IMR-90 (cell line): ENCODE data around the gene SCAMP1. TPM values are rescaled to one million over a fixed set of nuclear protein-coding genes. Genes with fewer than 3 reads are reported as not detected.

ENCODE experiments used
- ATAC-seq: fragments of 200-7000 bp; cut with Tn5 transposase; 2 replicates; pipeline ENCODE4 v1.9.1; 2020; ENCODE audit warnings: low read depth, mild to moderate bottlenecking, moderate library complexity
- BruUV-seq: library from RNA; stranded (reverse); fragments of 400-500 nt; replicated peaks from 2 replicates; lab custom pipeline; 2021; lab: Mats Ljungman, UMichigan
- CTCF ChIA-PET: fragments of 300-600 bp; formaldehyde crosslinking; extraction: SDS; loops from one replicate; lab custom pipeline; 2021; ENCODE audit warnings: antibody characterized with exemption; lab: Yijun Ruan, JAX
- POLR2A ChIA-PET: fragments of 300-600 bp; sonication (Branson Sonifier 250); formaldehyde crosslinking; loops from one replicate; lab custom pipeline; 2022; ENCODE audit warnings: antibody characterized with exemption; ENCODE audit not compliant: unreplicated experiment; lab: Charles Lee
- DNase-seq: peaks from one replicate; pipeline ENCODE4 v3.0.0; 2013
- H2AFZ ChIP-seq: replicated peaks from 2 replicates; pipeline ENCODE3; 2013; ENCODE audit warnings: low read length, mild to moderate bottlenecking; ENCODE audit not compliant: poor library complexity
- H2AK5ac ChIP-seq: 2 replicates; pipeline ENCODE4 v1.6.1; 2013; ENCODE audit warnings: low read depth, low read length, inconsistent platforms
- H2AK9ac ChIP-seq: replicated peaks from 2 replicates; pipeline ENCODE3; 2013; ENCODE audit warnings: mild to moderate bottlenecking, low read depth, low read length, moderate library complexity; ENCODE audit not compliant: poor library complexity
- H2BK120ac ChIP-seq: 2 replicates; pipeline ENCODE4 v1.6.1; 2013; ENCODE audit warnings: low read depth, low read length, inconsistent platforms
- H2BK15ac ChIP-seq: 3 replicates; pipeline ENCODE4 v1.6.1; 2013; ENCODE audit warnings: low read depth, low read length, inconsistent platforms
- H2BK20ac ChIP-seq: 2 replicates; pipeline ENCODE4 v1.6.1; 2013; ENCODE audit warnings: low read depth, mild to moderate bottlenecking, inconsistent platforms, low read length, moderate library complexity
- H2BK5ac ChIP-seq: 2 replicates; pipeline ENCODE4 v1.6.1; 2013; ENCODE audit warnings: mild to moderate bottlenecking, low read depth, low read length, inconsistent platforms; ENCODE audit not compliant: poor library complexity, severe bottlenecking
- H3K14ac ChIP-seq: replicated peaks from 2 replicates; pipeline ENCODE4 v1.6.1; 2013; ENCODE audit warnings: low read depth, low read length, inconsistent platforms
- H3K18ac ChIP-seq: 2 replicates; pipeline ENCODE4 v1.6.1; 2013; ENCODE audit warnings: low read depth, low read length, control low read depth
- H3K23ac ChIP-seq: 2 replicates; pipeline ENCODE4 v1.6.1; 2013; ENCODE audit warnings: low read depth, low read length, inconsistent platforms
- H3K27ac ChIP-seq: 2 replicates; pipeline ENCODE4 v1.5.1; 2013; ENCODE audit warnings: mild to moderate bottlenecking, control low read depth, low read length; ENCODE audit not compliant: insufficient read depth
- H3K27me3 ChIP-seq: 2 replicates; pipeline ENCODE4 v1.6.1; 2013; ENCODE audit warnings: low read length; ENCODE audit not compliant: control insufficient read depth, insufficient read depth
- H3K36me3 ChIP-seq: 2 replicates; pipeline ENCODE4 v1.6.1; 2013; ENCODE audit warnings: low read length, mixed read lengths; ENCODE audit not compliant: control insufficient read depth, insufficient read depth
- H3K4ac ChIP-seq: 2 replicates; pipeline ENCODE4 v1.6.1; 2013; ENCODE audit warnings: low read depth, low read length, inconsistent platforms
- H3K4me1 ChIP-seq: 2 replicates; pipeline ENCODE4 v1.6.1; 2013; ENCODE audit warnings: low read length, mixed read lengths; ENCODE audit not compliant: control insufficient read depth, insufficient read depth
- H3K4me2 ChIP-seq: 2 replicates; pipeline ENCODE4 v1.6.1; 2013; ENCODE audit warnings: low read depth, mild to moderate bottlenecking, control low read depth, low read length, moderate library complexity
- H3K4me3 ChIP-seq: 2 replicates; pipeline ENCODE4 v1.5.1; 2013; ENCODE audit warnings: low read depth, mild to moderate bottlenecking, control low read depth, low read length, moderate library complexity; ENCODE audit not compliant: insufficient read depth
- H3K56ac ChIP-seq: 2 replicates; pipeline ENCODE4 v1.6.1; 2013; ENCODE audit warnings: low read length, inconsistent platforms; ENCODE audit not compliant: insufficient read depth; ENCODE audit errors: extremely low read depth
- H3K79me1 ChIP-seq, 2 experiments: 2 replicates each; pipeline ENCODE4 v1.6.1; 2013; ENCODE audit warnings: low read length in 2 of 2, inconsistent platforms in 1 of 2, low read depth in 1 of 2
- H3K9ac ChIP-seq: 2 replicates; pipeline ENCODE4 v1.6.1; 2013; ENCODE audit warnings: low read depth, low read length, control low read depth
- H3K9me1 ChIP-seq: 2 replicates; pipeline ENCODE4 v1.6.1; 2013; ENCODE audit warnings: low read length, inconsistent platforms; ENCODE audit not compliant: insufficient read depth
- H3K9me3 ChIP-seq: 2 replicates; pipeline ENCODE4 v1.6.1; 2013; ENCODE audit warnings: low read length; ENCODE audit not compliant: control insufficient read depth, insufficient read depth
- H4K20me1 ChIP-seq: 2 replicates; pipeline ENCODE4 v1.6.1; 2013; ENCODE audit warnings: low read length, inconsistent platforms; ENCODE audit not compliant: insufficient read depth
- H4K5ac ChIP-seq: 2 replicates; pipeline ENCODE4 v1.6.1; 2013; ENCODE audit warnings: mild to moderate bottlenecking, low read depth, low read length, control low read depth
- H4K8ac ChIP-seq, 2 experiments: 2 replicates each; pipeline ENCODE4 v1.6.1; 2013; ENCODE audit warnings: low read depth in 2 of 2, low read length in 2 of 2, control low read depth in 1 of 2, inconsistent platforms in 1 of 2
- H4K91ac ChIP-seq: 2 replicates; pipeline ENCODE4 v1.6.1; 2013; ENCODE audit warnings: low read depth, low read length, inconsistent platforms; ENCODE audit not compliant: insufficient read depth
- MXI1 ChIP-seq: IDR thresholded peaks from 2 replicates; pipeline ENCODE4 v1.6.1; 2012; ENCODE audit warnings: low read depth, mild to moderate bottlenecking, low read length, moderate library complexity, borderline replicate concordance
- POLR2A ChIP-seq: IDR thresholded peaks from 2 replicates; pipeline ENCODE4 v1.6.1; 2012; ENCODE audit warnings: mild to moderate bottlenecking, low read depth, low read length
- RAD21 ChIP-seq: IDR thresholded peaks from 2 replicates; pipeline ENCODE4 v1.6.1; 2012; ENCODE audit warnings: low read length, improper control_type of control experiment
- WGBS, 2 experiments: methylation state at CpG; one replicate each; pipeline versions ENCODE4 v1.1.5 to v1.1.7; 2013; ENCODE audit warnings: missing lambda C conversion rate in 2 of 2; ENCODE audit not compliant: insufficient read length in 1 of 2; ENCODE audit errors: extremely low coverage in 2 of 2; 5-methylcytosine and 5-hydroxymethylcytosine counted together
- dilution Hi-C: fragments of 300-500 bp; cut with HindIII; formaldehyde crosslinking; loops from one replicate; pipeline ENCODE4 v1.14.3; 2018; ENCODE audit warnings: low sequenced_read_pairs; ENCODE audit not compliant: unreplicated experiment
- in situ Hi-C: fragments of 300-500 bp; cut with MboI; formaldehyde crosslinking; loops from 3 replicates; pipeline ENCODE4 v1.14.3; 2019; ENCODE audit warnings: low sequenced_read_pairs, inconsistent platforms, mixed read lengths
- intact Hi-C: fragments of 100-400 bp; cut with micrococcal nuclease; formaldehyde crosslinking; loops from 2 replicates; pipeline ENCODE4 v1.10.0; 2022
- polyA plus RNA-seq, 3 experiments: library from polyadenylated mRNA; depleted of rRNA; stranded (reverse); fragments of >200 nt; gene quantifications; 2 replicates each; pipeline ENCODE4 v1.2.3, GENCODE V29; 2012; ENCODE audit warnings: low replicate concordance in 1 of 3
- total RNA-seq: library from RNA; depleted of rRNA; stranded (reverse); fragments of >200 nt; gene quantifications from 2 replicates; pipeline ENCODE4 v1.2.3, GENCODE V29; 2012

SCAMP1 gene
- total and polyA plus RNA-seq, 2 of the 4 experiments (the other 2 are of a cell fraction) = 13.5 to 114 TPM

DNA sequence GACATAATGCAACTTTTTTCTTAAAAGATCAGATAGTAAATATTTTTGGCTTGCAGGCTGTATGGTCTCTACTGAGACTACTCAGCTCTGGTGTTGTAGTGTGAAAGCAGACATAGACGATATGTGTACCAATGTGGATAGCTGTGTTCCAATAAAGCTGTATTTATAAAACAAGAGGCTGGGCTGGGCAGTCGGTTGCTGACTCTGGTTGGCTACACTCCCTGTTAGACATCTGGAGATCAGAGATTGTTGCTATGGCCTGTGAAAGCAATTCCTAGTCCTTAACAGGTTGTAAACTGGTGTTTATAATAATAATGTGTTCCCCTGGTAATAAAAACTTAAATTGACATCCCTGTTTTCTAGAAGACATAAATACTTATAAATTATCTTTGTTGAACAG lies 24.4 kb upstream of the SCAMP1 start:
- H3K4me1 ChIP-seq = peaks cover 2% of the 10 kb centered on the region; the same call in 1 of the 2 replicates
- CTCF ChIA-PET = no interaction called here
- no peak for ATAC-seq

More for the DNA sequence above, 24.4 kb upstream of the SCAMP1 start:
- peaks cover 9% of the 10 kb centered on the region for H3K9me3 ChIP-seq
- intact Hi-C loops = no loop called here
- POLR2A ChIA-PET = no interaction called here
- dilution Hi-C loops = no loop called here
- H3K27me3 ChIP-seq = no peaks in the 10 kb centered on the region
- H3K27ac ChIP-seq = no peak overlapping the region
- H2BK15ac ChIP-seq = no peak overlapping the region
- H4K91ac ChIP-seq = no peak overlapping the region
- no peak overlapping the region for H3K9ac ChIP-seq
- H3K14ac ChIP-seq = no peak overlapping the region
- no peak overlapping the region for H3K23ac ChIP-seq
- no peak overlapping the region for H4K8ac ChIP-seq
- H4K20me1 ChIP-seq = no peaks in the 10 kb centered on the region
- 100% methylated on average over 1 of the region's 2 CpGs; no CpG with 5 or more reads in 1 of the 2 experiments for WGBS, 2 experiments
- H3K4me3 ChIP-seq = no peak overlapping the region
- H2BK20ac ChIP-seq = no peak overlapping the region
- H2BK120ac ChIP-seq = no peak overlapping the region
- H2AK5ac ChIP-seq = no peak overlapping the region
- H3K4me2 ChIP-seq = no peak overlapping the region
- no peak overlapping the region for H4K5ac ChIP-seq
- DNase-seq = no peak
- H3K18ac ChIP-seq = no peak overlapping the region
- no peaks in the 10 kb centered on the region for H3K36me3 ChIP-seq
- H2AFZ ChIP-seq = no peak overlapping the region
- in situ Hi-C loops = no loop called here
- no peak overlapping the region for H2BK5ac ChIP-seq
- no peak overlapping the region for H3K4ac ChIP-seq
- TF ChIP-seq MXI1 = no peak
- no peak for TF ChIP-seq POLR2A
- no peak for TF ChIP-seq RAD21
- no peaks in the 10 kb centered on the region for H3K79me1 ChIP-seq
- H2AK9ac ChIP-seq = no peak overlapping the region
- no peak overlapping the region for H3K56ac ChIP-seq
- H3K9me1 ChIP-seq = 0 out of 2 replicates have a peak, but pooled peaks cover 2% of the 10 kb centered on the region
- BruUV-seq = no TSS peak
